GM12878 (cell line): Measurements from ENCODE around the gene ZFAND2A. TPM values are rescaled to one million over a fixed set of nuclear protein-coding genes. Genes with fewer than 3 reads are reported as not detected.

ENCODE experiments used
- CBX3 ChIP-seq: fragments of 200-600 bp; sonication (generic); IDR thresholded peaks from 2 replicates; pipeline ENCODE4 v1.6.1; 2016; ENCODE audit warnings: low read depth, borderline replicate concordance
- ESRRA ChIP-seq: IDR thresholded peaks from 2 replicates; pipeline ENCODE4 v1.6.1; 2012; ENCODE audit warnings: mild to moderate bottlenecking, low read length, improper control_type of control experiment
- IKZF2 ChIP-seq, 2 experiments: fragments of 450-650 bp; IDR thresholded peaks; 2 replicates each; pipeline ENCODE4 v1.6.1; 2017; ENCODE audit warnings: mild to moderate bottlenecking in 2 of 2, moderate library complexity in 2 of 2
- MEF2B ChIP-seq: fragments of 450-650 bp; IDR thresholded peaks from 2 replicates; pipeline ENCODE4 v1.6.1; 2018; ENCODE audit warnings: mild to moderate bottlenecking, moderate library complexity; ENCODE audit not compliant: partially characterized antibody, poor library complexity, severe bottlenecking
- PAX5 ChIP-seq: IDR thresholded peaks from 2 replicates; pipeline ENCODE4 v1.6.1; 2011; ENCODE audit warnings: low read depth, low read length, borderline replicate concordance
- POLR2AphosphoS5 ChIP-seq: IDR thresholded peaks from 2 replicates; pipeline ENCODE4 v1.6.1; 2011; ENCODE audit warnings: mild to moderate bottlenecking, low read length, inconsistent platforms
- RUNX3 ChIP-seq: IDR thresholded peaks from 2 replicates; pipeline ENCODE4 v1.6.1; 2012; ENCODE audit warnings: low read length, inconsistent platforms
- SMC3 ChIP-seq: IDR thresholded peaks from 2 replicates; pipeline ENCODE4 v1.6.1; 2011; ENCODE audit warnings: low read length, improper control_type of control experiment, borderline replicate concordance
- SREBF1 ChIP-seq: IDR thresholded peaks from 2 replicates; pipeline ENCODE4 v1.6.1; 2012; ENCODE audit warnings: mild to moderate bottlenecking, low read length
- SREBF2 ChIP-seq: IDR thresholded peaks from 2 replicates; pipeline ENCODE4 v1.6.1; 2012; ENCODE audit warnings: mild to moderate bottlenecking, low read length
- SRF ChIP-seq, 2 experiments: IDR thresholded peaks; 2 replicates each; pipeline ENCODE4 v1.6.1; 2011; ENCODE audit warnings: low read depth in 2 of 2, low read length in 2 of 2, mild to moderate bottlenecking in 1 of 2, moderate library complexity in 1 of 2
- YBX1 ChIP-seq: fragments of 450-650 bp; IDR thresholded peaks from 2 replicates; pipeline ENCODE4 v1.6.1; 2016; ENCODE audit warnings: antibody characterized with exemption
- YY1 ChIP-seq: IDR thresholded peaks from 2 replicates; pipeline ENCODE4 v1.6.1; 2011; ENCODE audit warnings: low read depth, mild to moderate bottlenecking, low read length
- polyA plus RNA-seq, 11 experiments: library from polyadenylated mRNA; depleted of rRNA in 4 of 11; unstranded in 6 of 11; stranded (reverse) in 5 of 11; fragments of >200 nt; fragmentation: Nextera tagmentation in 4 of 11; fragmentation: Illumina TruSeq in 1 of 11; extraction: Ambion mirVana in 4 of 11; extraction: Trizol in 1 of 11; gene quantifications; 1 replicate in 1 of 11; 2 replicates in 10 of 11; pipeline versions ENCODE4 v1.2.1 to v1.2.3, GENCODE V29; 2011 to 2016; ENCODE audit warnings: inconsistent platforms in 2 of 11, missing spikeins in 2 of 11, low read depth in 1 of 11
- total RNA-seq, 4 experiments: library from RNA; depleted of rRNA in 3 of 4; stranded (reverse); fragments of >200 nt in 3 of 4; fragmentation: Illumina TruSeq in 1 of 4; extraction: Trizol in 1 of 4; gene quantifications; 2 replicates each; pipeline versions ENCODE4 v1.2.1 to v1.2.3, GENCODE V29; 2013 to 2021
- TF ChIP-seq, protein P1 (sequence below): fragments of 450-650 bp; IDR thresholded peaks from 2 replicates; pipeline ENCODE4 v1.6.1; 2018; ENCODE audit warnings: mild to moderate bottlenecking, low read depth, moderate library complexity; ENCODE audit not compliant: partially characterized antibody
- TF ChIP-seq, protein P2 (sequence below): fragments of 450-650 bp; IDR thresholded peaks from 2 replicates; pipeline ENCODE4 v1.6.1; 2017; ENCODE audit warnings: mild to moderate bottlenecking, moderate library complexity
- TF ChIP-seq, protein P3 (sequence below): IDR thresholded peaks from 2 replicates; pipeline ENCODE4 v1.6.1; 2011; ENCODE audit warnings: borderline replicate concordance, low read depth, mild to moderate bottlenecking, moderate library complexity, mixed read lengths, low read length; ENCODE audit not compliant: insufficient read depth; ENCODE audit errors: extremely low read length
- TF ChIP-seq, protein P4 (sequence below): fragments of 450-650 bp; conservative IDR thresholded peaks from 2 replicates; pipeline ENCODE4 v1.6.1; 2017; ENCODE audit warnings: mild to moderate bottlenecking, moderate library complexity
- TF ChIP-seq, protein P5 (sequence below): fragments of 150-350 bp; IDR thresholded peaks from 2 replicates; pipeline ENCODE4 v1.6.1; 2016; ENCODE audit warnings: low read depth, low read length

ZFAND2A gene
- total and polyA plus RNA-seq, 10 of the 15 experiments (the other 5 are each of a cell fraction or from before 2014, with no cell fraction given) = 14.8 to 39.9 (median 20.8) TPM

DNA sequence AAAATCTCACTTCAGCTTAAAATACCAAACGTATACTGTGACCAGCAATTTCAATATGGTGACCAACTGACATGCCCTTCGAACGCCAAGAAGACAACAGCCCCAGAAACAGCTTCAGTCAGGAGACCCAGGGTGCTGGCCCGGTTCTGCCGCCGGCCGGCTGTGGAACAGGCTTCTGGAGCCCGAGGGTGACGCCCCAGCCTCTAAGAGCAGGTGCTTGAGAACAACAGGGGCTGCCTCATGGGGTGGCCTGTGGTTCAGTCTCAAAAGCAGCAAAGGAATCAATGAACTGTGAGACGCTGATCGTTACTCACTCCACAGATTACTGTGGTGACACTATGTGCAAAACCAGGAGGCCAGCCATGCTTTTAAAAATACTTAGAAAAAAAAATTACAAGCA lies 54.8 kb downstream of the ZFAND2A start (continued):
- TF ChIP-seq, protein P1, sequence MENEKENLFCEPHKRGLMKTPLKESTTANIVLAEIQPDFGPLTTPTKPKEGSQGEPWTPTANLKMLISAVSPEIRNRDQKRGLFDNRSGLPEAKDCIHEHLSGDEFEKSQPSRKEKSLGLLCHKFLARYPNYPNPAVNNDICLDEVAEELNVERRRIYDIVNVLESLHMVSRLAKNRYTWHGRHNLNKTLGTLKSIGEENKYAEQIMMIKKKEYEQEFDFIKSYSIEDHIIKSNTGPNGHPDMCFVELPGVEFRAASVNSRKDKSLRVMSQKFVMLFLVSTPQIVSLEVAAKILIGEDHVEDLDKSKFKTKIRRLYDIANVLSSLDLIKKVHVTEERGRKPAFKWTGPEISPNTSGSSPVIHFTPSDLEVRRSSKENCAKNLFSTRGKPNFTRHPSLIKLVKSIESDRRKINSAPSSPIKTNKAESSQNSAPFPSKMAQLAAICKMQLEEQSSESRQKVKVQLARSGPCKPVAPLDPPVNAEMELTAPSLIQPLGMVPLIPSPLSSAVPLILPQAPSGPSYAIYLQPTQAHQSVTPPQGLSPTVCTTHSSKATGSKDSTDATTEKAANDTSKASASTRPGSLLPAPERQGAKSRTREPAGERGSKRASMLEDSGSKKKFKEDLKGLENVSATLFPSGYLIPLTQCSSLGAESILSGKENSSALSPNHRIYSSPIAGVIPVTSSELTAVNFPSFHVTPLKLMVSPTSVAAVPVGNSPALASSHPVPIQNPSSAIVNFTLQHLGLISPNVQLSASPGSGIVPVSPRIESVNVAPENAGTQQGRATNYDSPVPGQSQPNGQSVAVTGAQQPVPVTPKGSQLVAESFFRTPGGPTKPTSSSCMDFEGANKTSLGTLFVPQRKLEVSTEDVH = no peak
- TF ChIP-seq, protein P2, sequence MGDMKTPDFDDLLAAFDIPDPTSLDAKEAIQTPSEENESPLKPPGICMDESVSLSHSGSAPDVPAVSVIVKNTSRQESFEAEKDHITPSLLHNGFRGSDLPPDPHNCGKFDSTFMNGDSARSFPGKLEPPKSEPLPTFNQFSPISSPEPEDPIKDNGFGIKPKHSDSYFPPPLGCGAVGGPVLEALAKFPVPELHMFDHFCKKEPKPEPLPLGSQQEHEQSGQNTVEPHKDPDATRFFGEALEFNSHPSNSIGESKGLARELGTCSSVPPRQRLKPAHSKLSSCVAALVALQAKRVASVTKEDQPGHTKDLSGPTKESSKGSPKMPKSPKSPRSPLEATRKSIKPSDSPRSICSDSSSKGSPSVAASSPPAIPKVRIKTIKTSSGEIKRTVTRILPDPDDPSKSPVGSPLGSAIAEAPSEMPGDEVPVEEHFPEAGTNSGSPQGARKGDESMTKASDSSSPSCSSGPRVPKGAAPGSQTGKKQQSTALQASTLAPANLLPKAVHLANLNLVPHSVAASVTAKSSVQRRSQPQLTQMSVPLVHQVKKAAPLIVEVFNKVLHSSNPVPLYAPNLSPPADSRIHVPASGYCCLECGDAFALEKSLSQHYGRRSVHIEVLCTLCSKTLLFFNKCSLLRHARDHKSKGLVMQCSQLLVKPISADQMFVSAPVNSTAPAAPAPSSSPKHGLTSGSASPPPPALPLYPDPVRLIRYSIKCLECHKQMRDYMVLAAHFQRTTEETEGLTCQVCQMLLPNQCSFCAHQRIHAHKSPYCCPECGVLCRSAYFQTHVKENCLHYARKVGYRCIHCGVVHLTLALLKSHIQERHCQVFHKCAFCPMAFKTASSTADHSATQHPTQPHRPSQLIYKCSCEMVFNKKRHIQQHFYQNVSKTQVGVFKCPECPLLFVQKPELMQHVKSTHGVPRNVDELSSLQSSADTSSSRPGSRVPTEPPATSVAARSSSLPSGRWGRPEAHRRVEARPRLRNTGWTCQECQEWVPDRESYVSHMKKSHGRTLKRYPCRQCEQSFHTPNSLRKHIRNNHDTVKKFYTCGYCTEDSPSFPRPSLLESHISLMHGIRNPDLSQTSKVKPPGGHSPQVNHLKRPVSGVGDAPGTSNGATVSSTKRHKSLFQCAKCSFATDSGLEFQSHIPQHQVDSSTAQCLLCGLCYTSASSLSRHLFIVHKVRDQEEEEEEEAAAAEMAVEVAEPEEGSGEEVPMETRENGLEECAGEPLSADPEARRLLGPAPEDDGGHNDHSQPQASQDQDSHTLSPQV = no peak
- TF ChIP-seq, protein P3, sequence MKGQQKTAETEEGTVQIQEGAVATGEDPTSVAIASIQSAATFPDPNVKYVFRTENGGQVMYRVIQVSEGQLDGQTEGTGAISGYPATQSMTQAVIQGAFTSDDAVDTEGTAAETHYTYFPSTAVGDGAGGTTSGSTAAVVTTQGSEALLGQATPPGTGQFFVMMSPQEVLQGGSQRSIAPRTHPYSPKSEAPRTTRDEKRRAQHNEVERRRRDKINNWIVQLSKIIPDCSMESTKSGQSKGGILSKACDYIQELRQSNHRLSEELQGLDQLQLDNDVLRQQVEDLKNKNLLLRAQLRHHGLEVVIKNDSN = no peak
- TF ChIP-seq YBX1 (no peak), IKZF2 (IDR thresholded peaks at IDR 0.05) (peak; percentile 12 to 15; a peak in 1 of 4 replicates), MEF2B (peak; percentile 59), SRF (IDR thresholded peaks at IDR 0.05; ENCODE audit: low read depth in 2 of 2, low read length in 2 of 2) (no peak), CBX3 (no peak), PAX5 (peak; percentile 80; the same call in 1 of the 2 replicates), SREBF2 (no peak), POLR2AphosphoS5 (peak; percentile 28; the same call in 1 of the 2 replicates), SMC3 (no peak), ESRRA (no peak), SREBF1 (no peak), YY1 (peak; percentile 46; the same call in 1 of the 2 replicates), RUNX3 (peak; percentile 86)
- TF ChIP-seq, protein P4, sequence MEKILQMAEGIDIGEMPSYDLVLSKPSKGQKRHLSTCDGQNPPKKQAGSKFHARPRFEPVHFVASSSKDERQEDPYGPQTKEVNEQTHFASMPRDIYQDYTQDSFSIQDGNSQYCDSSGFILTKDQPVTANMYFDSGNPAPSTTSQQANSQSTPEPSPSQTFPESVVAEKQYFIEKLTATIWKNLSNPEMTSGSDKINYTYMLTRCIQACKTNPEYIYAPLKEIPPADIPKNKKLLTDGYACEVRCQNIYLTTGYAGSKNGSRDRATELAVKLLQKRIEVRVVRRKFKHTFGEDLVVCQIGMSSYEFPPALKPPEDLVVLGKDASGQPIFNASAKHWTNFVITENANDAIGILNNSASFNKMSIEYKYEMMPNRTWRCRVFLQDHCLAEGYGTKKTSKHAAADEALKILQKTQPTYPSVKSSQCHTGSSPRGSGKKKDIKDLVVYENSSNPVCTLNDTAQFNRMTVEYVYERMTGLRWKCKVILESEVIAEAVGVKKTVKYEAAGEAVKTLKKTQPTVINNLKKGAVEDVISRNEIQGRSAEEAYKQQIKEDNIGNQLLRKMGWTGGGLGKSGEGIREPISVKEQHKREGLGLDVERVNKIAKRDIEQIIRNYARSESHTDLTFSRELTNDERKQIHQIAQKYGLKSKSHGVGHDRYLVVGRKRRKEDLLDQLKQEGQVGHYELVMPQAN = no peak
- TF ChIP-seq, protein P5, sequence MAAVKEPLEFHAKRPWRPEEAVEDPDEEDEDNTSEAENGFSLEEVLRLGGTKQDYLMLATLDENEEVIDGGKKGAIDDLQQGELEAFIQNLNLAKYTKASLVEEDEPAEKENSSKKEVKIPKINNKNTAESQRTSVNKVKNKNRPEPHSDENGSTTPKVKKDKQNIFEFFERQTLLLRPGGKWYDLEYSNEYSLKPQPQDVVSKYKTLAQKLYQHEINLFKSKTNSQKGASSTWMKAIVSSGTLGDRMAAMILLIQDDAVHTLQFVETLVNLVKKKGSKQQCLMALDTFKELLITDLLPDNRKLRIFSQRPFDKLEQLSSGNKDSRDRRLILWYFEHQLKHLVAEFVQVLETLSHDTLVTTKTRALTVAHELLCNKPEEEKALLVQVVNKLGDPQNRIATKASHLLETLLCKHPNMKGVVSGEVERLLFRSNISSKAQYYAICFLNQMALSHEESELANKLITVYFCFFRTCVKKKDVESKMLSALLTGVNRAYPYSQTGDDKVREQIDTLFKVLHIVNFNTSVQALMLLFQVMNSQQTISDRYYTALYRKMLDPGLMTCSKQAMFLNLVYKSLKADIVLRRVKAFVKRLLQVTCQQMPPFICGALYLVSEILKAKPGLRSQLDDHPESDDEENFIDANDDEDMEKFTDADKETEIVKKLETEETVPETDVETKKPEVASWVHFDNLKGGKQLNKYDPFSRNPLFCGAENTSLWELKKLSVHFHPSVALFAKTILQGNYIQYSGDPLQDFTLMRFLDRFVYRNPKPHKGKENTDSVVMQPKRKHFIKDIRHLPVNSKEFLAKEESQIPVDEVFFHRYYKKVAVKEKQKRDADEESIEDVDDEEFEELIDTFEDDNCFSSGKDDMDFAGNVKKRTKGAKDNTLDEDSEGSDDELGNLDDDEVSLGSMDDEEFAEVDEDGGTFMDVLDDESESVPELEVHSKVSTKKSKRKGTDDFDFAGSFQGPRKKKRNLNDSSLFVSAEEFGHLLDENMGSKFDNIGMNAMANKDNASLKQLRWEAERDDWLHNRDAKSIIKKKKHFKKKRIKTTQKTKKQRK = no peak
